Measurements from ENCODE around the gene TRIO.

TRIO gene

GRCh38 chr5:14168144-14168792, 25.1 kb downstream of the TRIO start:
- DNase-seq (ENCODE audit: low spot score) = no peak

- no peak for DNase-seq (ENCODE audit: low spot score)
Measured at GRCh38 chr5:14168793-14169262, 25.7 kb downstream of the TRIO start.

- no peak for DNase-seq (ENCODE audit: low spot score)
Measured at GRCh38 chr5:14171046-14171445, 27.9 kb downstream of the TRIO start.

GRCh38 chr5:14171621-14172020, 28.5 kb downstream of the TRIO start:
- DNase-seq (ENCODE audit: low spot score) = no peak

DNA sequence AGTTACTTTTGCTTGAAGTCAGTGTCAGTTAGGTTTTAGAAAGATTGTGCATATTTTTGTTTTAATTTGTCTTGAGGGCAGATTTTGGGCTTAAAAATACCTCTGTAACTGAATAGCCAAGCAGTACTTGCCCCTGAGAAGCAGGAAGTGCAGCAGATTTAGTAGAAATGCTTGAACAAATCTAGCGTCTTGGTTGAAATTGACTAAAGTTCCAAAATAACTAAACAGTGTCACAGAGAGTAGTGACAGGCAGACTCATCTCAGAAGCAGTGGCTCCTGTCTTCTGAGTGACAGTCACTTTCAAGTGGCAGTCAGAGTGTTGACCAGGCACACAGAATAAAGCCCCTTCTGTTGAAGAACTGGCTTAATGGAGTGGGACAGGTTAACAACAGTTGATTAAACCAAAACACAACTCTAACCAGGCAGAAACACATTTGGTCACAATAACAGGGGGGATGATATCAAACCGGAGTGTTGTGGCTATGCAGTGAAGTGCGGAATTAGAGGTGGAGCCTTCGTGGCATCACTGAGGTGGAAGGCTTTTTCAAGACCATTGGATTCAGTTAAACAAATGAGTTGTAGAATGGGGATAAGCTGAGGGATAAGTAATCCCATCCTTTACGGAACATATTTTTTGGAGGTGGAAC, 29.1 kb downstream of the TRIO start:
- DNase-seq (ENCODE audit: low spot score) = no peak

DNA sequence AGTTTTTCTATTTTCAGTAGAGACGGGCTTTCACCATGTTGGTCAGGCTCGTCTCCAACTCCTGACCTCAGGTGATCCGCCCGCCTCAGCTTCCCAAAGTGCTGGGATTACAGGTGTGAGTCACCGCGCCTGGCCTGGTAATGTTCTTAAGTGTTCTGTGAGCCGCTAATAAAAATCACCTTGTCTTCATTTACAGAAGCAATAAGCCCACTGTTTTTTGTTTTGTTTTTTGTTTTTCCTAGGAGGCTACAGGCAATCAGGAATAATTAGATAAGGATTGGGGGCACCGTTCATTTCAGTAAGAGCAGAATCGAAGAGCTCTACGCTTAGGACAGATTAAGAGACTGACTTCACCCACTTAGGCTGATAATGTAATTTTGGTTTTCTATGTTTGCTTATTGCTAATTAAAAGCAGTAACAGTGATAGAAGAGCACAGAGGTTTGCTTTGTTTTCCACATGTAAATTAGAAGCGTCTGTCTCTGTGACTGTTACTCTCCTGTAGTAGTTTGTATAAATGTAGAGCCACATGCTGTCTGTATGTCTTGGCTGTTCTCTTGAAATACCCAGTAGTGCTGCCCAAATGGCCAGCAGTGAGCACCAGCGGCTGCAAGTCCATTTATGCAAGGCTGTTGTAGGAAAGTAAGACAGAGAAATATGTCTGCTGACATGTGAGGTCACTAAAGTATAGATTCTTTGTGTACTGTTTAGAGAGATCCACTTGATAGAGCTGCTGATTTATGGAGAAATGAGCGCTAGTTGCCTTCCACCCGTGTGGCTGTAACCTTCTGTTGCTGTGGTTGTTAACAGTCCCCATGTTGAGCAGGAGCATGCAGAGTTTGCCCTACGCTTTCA, 30.5 kb downstream of the TRIO start:
- no peak for DNase-seq (ENCODE audit: low spot score)

DNA sequence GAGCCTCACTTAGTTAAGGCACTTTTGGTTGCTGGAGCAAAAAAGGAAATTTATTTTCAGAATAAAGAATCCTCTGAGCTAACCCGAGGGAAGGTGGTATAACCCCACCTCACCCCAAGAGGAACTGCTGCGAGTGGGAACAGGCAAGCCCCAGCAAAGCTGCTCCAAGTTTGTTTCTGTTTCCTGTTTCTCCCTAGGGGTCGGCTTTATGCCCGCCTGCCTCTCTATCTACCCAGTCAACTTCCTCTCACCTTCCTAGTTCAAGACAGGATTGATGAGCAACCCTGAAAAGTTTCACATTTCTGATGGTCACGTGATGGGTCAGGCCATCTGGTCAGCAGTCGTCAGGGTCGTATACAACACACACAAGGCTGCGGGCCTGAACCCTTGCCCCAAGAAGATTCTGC, 31.1 kb downstream of the TRIO start:
- no peak for DNase-seq (ENCODE audit: low spot score)

GRCh38 chr5:14175381-14175780, 32.2 kb downstream of the TRIO start:
- DNase-seq (ENCODE audit: low spot score) = no peak

DNA sequence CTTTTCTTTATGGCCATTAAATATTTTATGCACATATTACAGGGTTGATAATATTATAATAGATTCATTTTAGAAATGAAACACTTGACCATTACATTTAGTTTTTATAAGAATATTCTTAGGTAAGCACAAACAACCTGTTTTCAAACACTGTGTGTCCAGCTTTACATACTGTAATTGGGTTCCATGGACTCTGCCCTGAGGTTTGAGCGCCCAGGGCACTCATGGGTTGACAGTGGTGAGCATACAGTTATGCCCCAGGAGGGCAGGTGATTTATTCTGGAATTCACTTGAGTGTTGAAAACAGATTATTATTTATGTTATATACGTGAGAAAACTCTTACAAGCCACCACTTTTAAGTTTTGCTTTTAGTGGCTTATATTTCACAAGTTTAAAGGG, 33.7 kb downstream of the TRIO start:
- DNase-seq (ENCODE audit: low spot score) = no peak

GRCh38 chr5:14177634-14178033, 34.5 kb downstream of the TRIO start:
- DNase-seq (ENCODE audit: low spot score) = no peak

DNA sequence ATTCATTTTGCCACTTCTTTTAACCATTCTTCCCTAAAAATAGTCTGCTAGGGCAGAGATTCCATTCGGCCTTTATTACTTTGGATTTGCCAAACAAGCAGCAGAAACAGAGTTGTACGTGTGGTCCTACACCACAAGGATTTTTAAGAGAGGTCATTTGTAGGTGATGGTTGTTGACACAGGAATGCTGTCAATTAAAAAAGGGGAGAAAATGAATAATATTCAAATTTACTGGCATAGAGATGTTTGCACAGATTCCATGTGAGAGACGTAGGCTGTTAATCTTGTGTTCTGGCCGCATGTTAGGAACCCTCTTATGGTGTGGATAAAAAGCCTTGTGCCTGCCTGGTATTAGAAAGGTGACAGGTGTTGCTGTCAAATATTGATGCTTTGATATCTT, 34.9 kb downstream of the TRIO start:
- DNase-seq (ENCODE audit: low spot score) = no peak

DNA sequence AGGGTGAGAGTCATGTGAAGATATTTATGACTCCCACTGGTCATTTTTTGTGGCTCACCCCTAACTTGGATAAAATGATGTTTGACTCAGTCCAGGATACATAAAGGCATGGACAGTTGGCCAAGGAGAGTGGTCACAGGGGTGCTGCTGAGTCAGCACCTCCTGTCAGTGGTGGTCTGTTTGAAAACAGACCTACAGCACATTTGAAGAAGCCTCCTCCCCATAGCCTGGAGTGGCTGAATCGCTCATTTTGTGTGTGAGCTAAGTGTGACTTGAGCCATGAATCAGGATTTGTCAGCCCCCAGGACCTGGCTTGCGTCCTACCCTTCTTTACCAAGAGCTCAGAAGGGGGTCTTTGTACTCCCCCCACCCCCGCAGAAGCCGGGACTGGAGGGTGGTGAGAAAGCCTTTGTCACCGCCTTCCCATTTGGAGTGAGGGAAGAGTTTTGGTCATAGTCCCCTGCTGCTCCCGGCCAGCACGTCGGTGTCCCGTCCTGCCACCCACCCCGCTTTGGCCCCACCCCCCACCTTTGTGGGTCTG, 35.6 kb downstream of the TRIO start:
- no peak for DNase-seq (ENCODE audit: low spot score)

- DNase-seq (ENCODE audit: low spot score) = no peak
Measured at GRCh38 chr5:14179446-14179845, 36.3 kb downstream of the TRIO start.

DNA sequence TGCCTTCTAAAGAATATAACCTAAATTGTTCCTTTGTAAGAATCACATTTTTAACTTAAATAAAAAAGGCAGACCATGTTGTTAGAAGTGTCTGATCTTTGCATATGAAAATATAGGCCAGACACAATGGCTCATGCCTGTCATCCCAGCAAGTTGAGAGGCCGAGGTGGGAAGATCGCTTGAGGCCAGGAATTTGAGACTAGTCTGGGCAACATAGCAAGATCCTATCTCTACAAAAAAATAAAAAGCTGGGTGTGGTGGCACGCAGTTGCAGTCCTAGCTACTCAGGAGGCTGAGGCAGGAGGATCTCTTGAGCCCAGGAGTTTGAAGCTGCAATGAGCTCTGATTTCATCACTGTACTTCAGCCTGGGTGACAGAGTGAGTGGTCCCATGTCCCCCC, 37.3 kb downstream of the TRIO start:
- DNase-seq (ENCODE audit: low spot score) = no peak

DNA sequence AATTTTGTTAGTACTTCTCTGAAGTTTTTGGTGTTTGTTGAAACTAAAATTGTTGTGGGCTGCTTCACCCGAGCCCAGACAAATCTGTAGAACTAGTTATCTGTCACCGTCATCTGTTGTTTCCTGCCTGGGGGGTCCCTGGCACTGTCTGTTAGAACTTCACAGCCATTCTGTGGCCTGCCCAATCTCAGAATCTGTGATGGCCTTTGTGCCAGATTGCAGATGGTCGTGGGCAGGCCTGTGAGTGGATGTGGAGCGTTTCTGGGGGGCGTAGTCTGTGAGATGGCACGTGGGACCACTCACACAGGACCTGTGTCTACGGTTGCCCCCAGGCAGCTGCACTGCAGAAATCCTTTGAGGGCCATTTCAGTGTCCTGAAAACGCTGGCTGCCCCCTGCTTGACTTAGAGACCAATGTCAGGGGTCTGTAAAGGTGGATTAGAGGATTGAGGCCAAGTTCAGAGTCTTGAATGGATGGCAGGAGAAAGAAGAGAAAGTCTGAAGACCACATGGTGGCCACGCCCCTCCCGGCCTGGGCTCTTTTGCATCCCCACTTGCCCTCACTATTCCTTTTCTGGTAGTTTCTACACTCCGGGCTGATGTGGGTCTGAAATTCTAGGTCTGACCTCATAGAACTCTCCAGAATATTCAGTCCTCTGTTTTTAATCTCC, 38.3 kb downstream of the TRIO start:
- DNase-seq (ENCODE audit: low spot score) = no peak

- no peak for DNase-seq (ENCODE audit: low spot score)
Measured at GRCh38 chr5:14182761-14183160, 39.6 kb downstream of the TRIO start.

DNA sequence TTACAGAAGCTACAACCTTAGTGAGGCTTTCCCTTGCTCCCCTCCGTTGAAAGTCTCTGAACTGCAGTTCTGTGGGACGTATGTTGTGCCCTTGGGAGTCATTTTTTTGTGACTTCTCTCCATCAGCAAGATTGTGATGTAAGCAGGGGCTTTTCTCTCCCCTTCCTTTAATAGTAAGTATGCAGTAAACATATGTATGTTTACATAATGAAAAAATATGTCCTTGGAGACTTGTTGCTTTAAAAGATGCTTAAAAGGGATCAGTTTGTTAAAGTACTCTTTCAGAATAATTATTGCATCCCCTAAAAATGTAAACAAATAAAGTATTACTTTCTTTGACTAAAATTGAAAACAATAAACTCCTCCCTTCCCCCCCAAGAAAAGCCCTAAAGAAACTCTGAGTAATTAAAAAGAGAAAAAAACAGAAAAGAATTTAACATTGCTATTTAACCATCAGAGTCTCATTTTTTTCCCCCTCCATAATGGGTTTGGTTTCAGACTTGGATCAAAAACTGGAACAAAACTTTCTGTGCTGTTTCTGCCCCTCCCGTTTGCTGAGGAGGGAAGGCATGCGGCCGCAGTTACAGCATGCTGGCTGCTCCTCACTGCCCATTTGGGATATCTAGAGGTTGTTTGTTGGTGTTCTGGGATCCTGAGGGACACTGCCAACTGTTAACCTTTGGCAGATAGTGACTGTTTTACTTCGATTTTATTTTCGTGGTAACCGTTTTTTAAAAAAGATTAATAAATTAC, 40.2 kb downstream of the TRIO start:
- DNase-seq (ENCODE audit: low spot score) = no peak

DNA sequence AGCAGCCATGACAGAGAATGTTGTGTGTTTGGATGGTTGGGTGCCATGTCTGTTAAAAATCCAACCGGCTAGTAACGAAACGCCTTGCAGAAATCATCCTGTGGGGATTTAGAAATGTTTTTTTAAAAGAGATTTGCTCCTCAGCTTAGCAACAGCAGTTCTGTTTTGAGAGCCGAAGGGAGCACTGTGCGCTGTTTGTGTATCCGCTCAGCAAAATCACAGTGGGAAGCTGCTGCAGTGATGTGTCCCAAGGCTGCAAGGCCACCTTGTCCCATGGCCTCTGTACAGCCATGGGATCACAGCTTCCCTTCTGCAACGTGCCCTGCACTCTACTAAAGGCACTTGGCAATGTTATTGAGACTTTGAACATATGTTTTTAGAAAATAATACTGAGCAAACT, 40.9 kb downstream of the TRIO start:
- no peak for DNase-seq (ENCODE audit: low spot score)

- no peak for DNase-seq (ENCODE audit: low spot score)
Measured at GRCh38 chr5:14184725-14185124, 41.6 kb downstream of the TRIO start.

DNA sequence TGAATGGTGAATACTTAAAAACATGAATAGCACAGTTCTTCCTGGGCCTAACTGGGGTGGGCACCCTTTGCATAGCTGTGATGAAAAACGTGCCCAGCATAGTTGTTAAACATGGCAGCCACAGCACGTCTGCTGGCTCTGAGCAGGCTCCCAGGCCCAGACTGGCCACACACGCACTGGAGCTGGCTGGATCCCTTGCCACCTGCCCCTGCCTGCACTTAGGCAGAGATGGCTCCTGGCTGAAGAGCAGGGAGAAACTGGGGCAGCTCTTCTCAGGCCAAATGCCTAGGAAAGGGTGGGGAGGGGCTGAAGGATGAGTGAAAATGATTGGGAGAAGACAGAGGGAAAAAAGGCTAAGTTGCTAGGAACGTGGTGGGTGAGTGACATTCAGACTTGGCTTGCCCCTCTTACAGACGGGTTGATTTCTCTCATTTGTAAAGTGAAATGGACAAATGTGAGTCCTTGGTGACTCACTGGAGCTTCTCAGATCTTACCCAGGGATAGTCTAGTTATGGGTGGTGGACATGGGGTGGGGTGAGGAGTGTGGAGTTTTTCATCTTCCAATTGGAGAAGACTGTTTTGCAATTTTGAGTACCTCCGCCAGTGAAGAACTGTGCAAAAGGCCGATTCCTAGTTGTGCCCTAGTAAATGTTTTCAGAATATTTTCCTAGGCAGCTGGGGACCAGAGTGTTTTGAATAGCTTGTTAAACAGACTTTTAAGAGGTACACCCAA, 42.4 kb downstream of the TRIO start:
- DNase-seq (ENCODE audit: low spot score) = no peak
